Measurements from ENCODE around the gene AKAP6.

DNA sequence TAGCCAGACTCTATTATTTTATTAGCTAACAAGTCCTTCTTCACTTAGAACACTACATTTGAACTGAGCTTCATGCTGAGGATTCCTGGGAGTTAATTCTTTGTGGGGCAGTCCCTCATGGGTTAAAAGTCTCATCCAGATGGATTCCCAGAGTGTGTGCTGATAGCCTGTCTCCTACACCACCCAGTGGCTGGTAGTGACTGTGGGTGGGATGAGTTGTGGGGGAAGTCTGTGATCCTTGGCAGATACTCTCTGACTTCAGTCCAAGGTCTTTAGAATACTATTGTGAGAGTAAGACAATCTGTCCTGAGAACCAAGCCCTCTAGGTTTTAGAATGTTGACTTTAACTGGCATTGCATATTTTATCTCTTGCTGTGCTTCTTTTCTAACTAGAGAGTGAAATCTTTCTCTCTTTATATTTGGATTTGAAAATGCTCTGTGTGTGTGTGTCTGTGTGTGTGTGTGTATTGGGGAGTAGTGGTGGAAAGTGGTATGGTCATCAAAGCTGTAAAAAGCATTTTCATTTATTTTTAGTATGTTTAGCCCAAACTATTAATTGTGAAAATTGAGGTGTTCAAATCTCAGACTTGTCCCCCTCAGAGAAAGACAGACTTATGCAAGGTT, 37.3 kb downstream of the AKAP6 start:
- TF ChIP-seq, protein P1, sequence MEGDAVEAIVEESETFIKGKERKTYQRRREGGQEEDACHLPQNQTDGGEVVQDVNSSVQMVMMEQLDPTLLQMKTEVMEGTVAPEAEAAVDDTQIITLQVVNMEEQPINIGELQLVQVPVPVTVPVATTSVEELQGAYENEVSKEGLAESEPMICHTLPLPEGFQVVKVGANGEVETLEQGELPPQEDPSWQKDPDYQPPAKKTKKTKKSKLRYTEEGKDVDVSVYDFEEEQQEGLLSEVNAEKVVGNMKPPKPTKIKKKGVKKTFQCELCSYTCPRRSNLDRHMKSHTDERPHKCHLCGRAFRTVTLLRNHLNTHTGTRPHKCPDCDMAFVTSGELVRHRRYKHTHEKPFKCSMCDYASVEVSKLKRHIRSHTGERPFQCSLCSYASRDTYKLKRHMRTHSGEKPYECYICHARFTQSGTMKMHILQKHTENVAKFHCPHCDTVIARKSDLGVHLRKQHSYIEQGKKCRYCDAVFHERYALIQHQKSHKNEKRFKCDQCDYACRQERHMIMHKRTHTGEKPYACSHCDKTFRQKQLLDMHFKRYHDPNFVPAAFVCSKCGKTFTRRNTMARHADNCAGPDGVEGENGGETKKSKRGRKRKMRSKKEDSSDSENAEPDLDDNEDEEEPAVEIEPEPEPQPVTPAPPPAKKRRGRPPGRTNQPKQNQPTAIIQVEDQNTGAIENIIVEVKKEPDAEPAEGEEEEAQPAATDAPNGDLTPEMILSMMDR (IDR thresholded peaks at IDR 0.05; ENCODE audit: insufficient read depth, low read depth, low read length): no peak
- no peak for TF ChIP-seq EZH2 (IDR thresholded peaks at IDR 0.05; ENCODE audit: insufficient read depth, low read length)
